ENCODE measurements around the gene PDE7B.
"Not testable (repeated sequence)": the region's sequence is repeated elsewhere in the genome, so short reads cannot be mapped to it uniquely, and the experiment has no call there.

PDE7B gene

GRCh38 chr6:136180704-136181511, 329.4 kb downstream of the PDE7B start:
- no peak for DNase-seq (ENCODE audit: low read depth in 2 of 2)

GRCh38 chr6:136181512-136181833, 330.0 kb downstream of the PDE7B start:
- DNase-seq (ENCODE audit: low read depth in 2 of 2): no peak

GRCh38 chr6:136181861-136182260, 330.4 kb downstream of the PDE7B start:
- no peak for DNase-seq (ENCODE audit: low read depth in 2 of 2)

- no peak for DNase-seq (ENCODE audit: low read depth in 2 of 2)
Observed at GRCh38 chr6:136184738-136185137, 333.2 kb downstream of the PDE7B start.

GRCh38 chr6:136186363-136186762, 334.9 kb downstream of the PDE7B start:
- no peak for DNase-seq (ENCODE audit: low read depth in 2 of 2)

GRCh38 chr6:136188486-136188885, 337.0 kb downstream of the PDE7B start:
- DNase-seq (ENCODE audit: low read depth in 2 of 2): no peak

- no peak for DNase-seq (ENCODE audit: low read depth in 2 of 2)
Observed at GRCh38 chr6:136189104-136189503, 337.6 kb downstream of the PDE7B start.

- DNase-seq (ENCODE audit: low read depth in 2 of 2): no peak
Observed at GRCh38 chr6:136191606-136192312, 340.3 kb downstream of the PDE7B start.

GRCh38 chr6:136192902-136193301, 341.4 kb downstream of the PDE7B start:
- DNase-seq (ENCODE audit: low read depth in 2 of 2): no peak

- no peak for DNase-seq (ENCODE audit: low read depth in 2 of 2)
Observed at GRCh38 chr6:136201732-136202131, 350.2 kb downstream of the PDE7B start.

GRCh38 chr6:136208783-136209182, 357.3 kb downstream of the PDE7B start:
- DNase-seq (ENCODE audit: low read depth in 2 of 2): no peak

- DNase-seq (ENCODE audit: low read depth in 2 of 2): no peak
Observed at GRCh38 chr6:136209496-136209895, 358.0 kb downstream of the PDE7B start.

GRCh38 chr6:136210398-136211165, 359.1 kb downstream of the PDE7B start:
- no peak for DNase-seq (ENCODE audit: low read depth in 2 of 2)

GRCh38 chr6:136212608-136213007, 361.1 kb downstream of the PDE7B start:
- no peak for DNase-seq (ENCODE audit: low read depth in 2 of 2)

GRCh38 chr6:136213012-136213539, 361.6 kb downstream of the PDE7B start:
- DNase-seq (ENCODE audit: low read depth in 2 of 2): no peak

- no peak for DNase-seq (ENCODE audit: low read depth in 2 of 2)
Observed at GRCh38 chr6:136213853-136214252, 362.4 kb downstream of the PDE7B start.

- DNase-seq (ENCODE audit: low read depth in 2 of 2): no peak
Observed at GRCh38 chr6:136216503-136217401, 365.3 kb downstream of the PDE7B start.

GRCh38 chr6:136224974-136225373, 373.5 kb downstream of the PDE7B start:
- not testable (repeated sequence) for DNase-seq (ENCODE audit: low read depth in 2 of 2)

GRCh38 chr6:136225496-136225895, 374.0 kb downstream of the PDE7B start:
- no peak for DNase-seq (ENCODE audit: low read depth in 2 of 2)

GRCh38 chr6:136226027-136226673, 374.6 kb downstream of the PDE7B start:
- DNase-seq (ENCODE audit: low read depth in 2 of 2): peak; percentile 20 to 36
